NB4 (cell line): ENCODE data around the gene PRDM1.

Experiments used
- POLR2A ChIP-seq: IDR thresholded peaks from 2 replicates; pipeline ENCODE4 v1.6.1; 2011; ENCODE audit warnings: mild to moderate bottlenecking; ENCODE audit not compliant: insufficient read length; ENCODE audit errors: extremely low read depth
- TF ChIP-seq, protein P1 (sequence below): IDR thresholded peaks from one replicate; pipeline ENCODE4 v1.5.1; 2012; ENCODE audit warnings: low read depth, low read length

DNA sequence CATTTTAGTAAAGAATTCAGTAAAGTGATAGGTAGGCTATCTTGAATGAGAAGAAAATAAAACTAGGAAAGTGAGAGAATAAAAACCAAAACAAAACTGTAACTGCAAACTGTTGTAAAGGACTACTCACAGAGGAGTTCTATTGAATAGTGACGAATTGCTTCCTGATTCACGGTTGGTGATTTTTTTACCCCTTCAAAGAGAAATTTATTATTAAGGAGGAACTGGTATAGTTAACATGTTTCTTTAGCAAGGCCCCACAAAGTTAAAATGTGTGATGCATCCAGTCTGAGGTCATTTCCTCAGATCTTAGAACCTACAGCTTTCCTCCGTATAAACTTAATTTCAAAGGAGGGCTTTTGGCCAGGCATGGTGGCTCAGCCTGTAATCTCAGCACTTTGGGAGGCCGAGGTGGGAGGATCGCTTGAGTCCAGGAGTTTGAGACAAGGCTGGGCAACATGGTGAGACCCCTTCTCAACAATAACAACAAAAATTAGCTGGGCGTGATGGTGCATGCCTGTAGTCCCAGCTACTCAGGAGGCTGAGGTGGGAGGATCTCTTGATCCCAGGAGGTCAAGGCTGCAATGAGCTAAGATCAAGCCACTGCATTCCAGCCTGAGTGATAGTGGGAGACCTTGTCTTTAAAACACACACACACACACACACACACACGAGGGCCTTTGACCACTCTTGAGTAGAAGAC, 8.3 kb downstream of the PRDM1 start:
- TF ChIP-seq, protein P1, sequence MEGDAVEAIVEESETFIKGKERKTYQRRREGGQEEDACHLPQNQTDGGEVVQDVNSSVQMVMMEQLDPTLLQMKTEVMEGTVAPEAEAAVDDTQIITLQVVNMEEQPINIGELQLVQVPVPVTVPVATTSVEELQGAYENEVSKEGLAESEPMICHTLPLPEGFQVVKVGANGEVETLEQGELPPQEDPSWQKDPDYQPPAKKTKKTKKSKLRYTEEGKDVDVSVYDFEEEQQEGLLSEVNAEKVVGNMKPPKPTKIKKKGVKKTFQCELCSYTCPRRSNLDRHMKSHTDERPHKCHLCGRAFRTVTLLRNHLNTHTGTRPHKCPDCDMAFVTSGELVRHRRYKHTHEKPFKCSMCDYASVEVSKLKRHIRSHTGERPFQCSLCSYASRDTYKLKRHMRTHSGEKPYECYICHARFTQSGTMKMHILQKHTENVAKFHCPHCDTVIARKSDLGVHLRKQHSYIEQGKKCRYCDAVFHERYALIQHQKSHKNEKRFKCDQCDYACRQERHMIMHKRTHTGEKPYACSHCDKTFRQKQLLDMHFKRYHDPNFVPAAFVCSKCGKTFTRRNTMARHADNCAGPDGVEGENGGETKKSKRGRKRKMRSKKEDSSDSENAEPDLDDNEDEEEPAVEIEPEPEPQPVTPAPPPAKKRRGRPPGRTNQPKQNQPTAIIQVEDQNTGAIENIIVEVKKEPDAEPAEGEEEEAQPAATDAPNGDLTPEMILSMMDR: no peak
- TF ChIP-seq POLR2A: no peak
